ENCODE data around the gene METTL14. TPM values are rescaled to one million over a fixed set of nuclear protein-coding genes. Genes with fewer than 3 reads are reported as not detected.

Gene METTL14
- total and polyA plus RNA-seq, 2 donors (not counting 1 experiment from before 2014, with no cell fraction given): 8.0 to 74.8 TPM

GRCh38 chr4:118761397-118762016 lies 76.3 kb downstream of the METTL14 start:
- Histone ChIP-seq H3K9ac (ENCODE audit: low read length) (no peak overlapping the region), H3K27ac (ENCODE audit: low read length in 2 of 2) (no peak overlapping the region), H2AFZ (ENCODE audit: insufficient read depth, low read depth, low read length, poor library complexity, severe bottlenecking) (no peak overlapping the region), H3K4me3 (ENCODE audit: control extremely low read depth in 1 of 5, extremely low read depth in 1 of 5, insufficient read depth in 1 of 5, low read depth in 2 of 5, low read length in 4 of 5) (no peak overlapping the region), H3K27me3 (replicated peaks in 1 of 4; ENCODE audit: control extremely low read depth in 1 of 4, control insufficient read depth in 3 of 4, insufficient read depth in 4 of 4, low read length in 3 of 4) (no peaks in the 10 kb centered on the region), H3K36me3 (replicated peaks in 1 of 2; ENCODE audit: control extremely low read depth in 1 of 2, control insufficient read depth in 1 of 2, extremely low read depth in 1 of 2, insufficient read depth in 2 of 2, low read length in 1 of 2) (peaks cover 0 to 16% of the 10 kb centered on the region in 2 experiments), H3K79me2 (ENCODE audit: control insufficient read depth, insufficient read depth, low read length) (no peaks in the 10 kb centered on the region), H3K4me2 (replicated peaks; ENCODE audit: low read depth, low read length, poor library complexity, severe bottlenecking) (no peak overlapping the region), H4K20me1 (ENCODE audit: control insufficient read depth, insufficient read depth, low read length, poor library complexity, severe bottlenecking) (no peaks in the 10 kb centered on the region), H3K4me1 (ENCODE audit: control insufficient read depth in 2 of 2, insufficient read depth in 2 of 2, low read length in 2 of 2) (peaks cover 14 to 19% of the 10 kb centered on the region in 2 donors), H3K9me3 (ENCODE audit: control extremely low read depth in 1 of 3, control insufficient read depth in 2 of 3, insufficient read depth in 1 of 3, low read length in 2 of 3) (no peaks in the 10 kb centered on the region)
- WGBS (ENCODE audit: insufficient coverage): 88% methylated on average over 1 of the region's 2 CpGs
- Mint-ChIP-seq H3K4me1 (peaks cover 26% of the 10 kb centered on the region), H3K4me3 (peak overlapping the region; percentile 42), H3K27ac (no peak overlapping the region), H3K27me3 (no peaks in the 10 kb centered on the region), H3K9me3 (ENCODE audit: insufficient read depth) (no peaks in the 10 kb centered on the region)
- no peak for DNase-seq
- TF ChIP-seq EZH2 (IDR thresholded peaks at IDR 0.05; ENCODE audit: borderline replicate concordance, insufficient read depth, low read depth, low read length, poor library complexity, severe bottlenecking) (no peak), CTCF (IDR thresholded peaks at IDR 0.05) (no peak)
- intact Hi-C loops (cut with micrococcal nuclease): loop anchor here (5.0 kb wide), 1 partner anchor 866 kb away; the partner anchor contains the start of gene PDE5A
- ChIA-PET POLR2A (no interaction called here), CTCF (interaction anchor here (0.6 to 1.3 kb wide), 2 partner anchors 10 to 779 kb away, joined by 3 to 4 read pairs; no protein-coding TSS in a partner anchor)
- ATAC-seq (ENCODE audit: low read depth): no peak

GRCh38 chr4:118762155-118762554 lies 77.0 kb downstream of the METTL14 start:
- CTCF ChIA-PET: interaction anchor here (0.6 to 1.3 kb wide), 3 partner anchors 9 to 779 kb away, joined by 3 to 4 read pairs (median 4); no protein-coding TSS in a partner anchor

More at GRCh38 chr4:118762155-118762554, 77.0 kb downstream of the METTL14 start:
- Mint-ChIP-seq H3K27ac (no peak overlapping the region), H3K4me1 (peaks cover 26% of the 10 kb centered on the region), H3K9me3 (ENCODE audit: insufficient read depth) (no peaks in the 10 kb centered on the region), H3K4me3 (no peak overlapping the region), H3K27me3 (no peaks in the 10 kb centered on the region)
- Histone ChIP-seq H3K36me3 (replicated peaks in 1 of 2; ENCODE audit: control extremely low read depth in 1 of 2, control insufficient read depth in 1 of 2, extremely low read depth in 1 of 2, insufficient read depth in 2 of 2, low read length in 1 of 2) (peaks cover 0 to 19% of the 10 kb centered on the region in 2 experiments), H3K4me1 (ENCODE audit: control insufficient read depth in 2 of 2, insufficient read depth in 2 of 2, low read length in 2 of 2) (peaks cover 14 to 19% of the 10 kb centered on the region in 2 donors), H3K27ac (ENCODE audit: low read length in 2 of 2) (no peak overlapping the region), H4K20me1 (ENCODE audit: control insufficient read depth, insufficient read depth, low read length, poor library complexity, severe bottlenecking) (no peaks in the 10 kb centered on the region), H3K4me2 (replicated peaks; ENCODE audit: low read depth, low read length, poor library complexity, severe bottlenecking) (no peak overlapping the region), H3K9me3 (ENCODE audit: control extremely low read depth in 1 of 3, control insufficient read depth in 2 of 3, insufficient read depth in 1 of 3, low read length in 2 of 3) (no peaks in the 10 kb centered on the region), H3K27me3 (replicated peaks in 1 of 4; ENCODE audit: control extremely low read depth in 1 of 4, control insufficient read depth in 3 of 4, insufficient read depth in 4 of 4, low read length in 3 of 4) (no peaks in the 10 kb centered on the region), H2AFZ (ENCODE audit: insufficient read depth, low read depth, low read length, poor library complexity, severe bottlenecking) (no peak overlapping the region), H3K4me3 (ENCODE audit: control extremely low read depth in 1 of 5, extremely low read depth in 1 of 5, insufficient read depth in 1 of 5, low read depth in 2 of 5, low read length in 4 of 5) (no peak overlapping the region), H3K79me2 (ENCODE audit: control insufficient read depth, insufficient read depth, low read length) (no peaks in the 10 kb centered on the region), H3K9ac (ENCODE audit: low read length) (no peak overlapping the region)
- WGBS (ENCODE audit: insufficient coverage): 100% methylated on average over 3 of the region's 5 CpGs
- TF ChIP-seq CTCF (IDR thresholded peaks at IDR 0.05) (no peak), EZH2 (IDR thresholded peaks at IDR 0.05; ENCODE audit: borderline replicate concordance, insufficient read depth, low read depth, low read length, poor library complexity, severe bottlenecking) (no peak)
- no peak for DNase-seq
- intact Hi-C loops (cut with micrococcal nuclease): loop anchor here (5.0 kb wide), 1 partner anchor 865 kb away; the partner anchor contains the start of gene PDE5A
- no peak for ATAC-seq (ENCODE audit: low read depth)
- POLR2A ChIA-PET: no interaction called here

All from B cell (primary cell).